Nephron progenitor cell (in vitro differentiated cells): ENCODE measurements around the gene CTDP1.
A peak's percentile ranks its signal among the peaks of the same experiment; 100 is the strongest.

Experiments
- DNase-seq: peaks from one replicate; pipeline ENCODE4 v3.0.0; 2021
- H3K27ac Mint-ChIP-seq: 2 replicates; pipeline ENCODE4 v1.8.0; 2021; ENCODE audit warnings: mild to moderate bottlenecking, moderate library complexity, mixed read lengths
- H3K27me3 Mint-ChIP-seq: 2 replicates; pipeline ENCODE4 v1.8.0; 2021; ENCODE audit warnings: mild to moderate bottlenecking, low read depth, mixed read lengths; ENCODE audit not compliant: poor library complexity
- H3K36me3 Mint-ChIP-seq: 2 replicates; pipeline ENCODE4 v1.8.0; 2021; ENCODE audit warnings: low read depth, mixed read lengths
- H3K4me1 Mint-ChIP-seq: 2 replicates; pipeline ENCODE4 v1.8.0; 2021; ENCODE audit warnings: mixed read lengths
- H3K4me3 Mint-ChIP-seq: 2 replicates; pipeline ENCODE4 v1.8.0; 2021; ENCODE audit warnings: mild to moderate bottlenecking, moderate library complexity, mixed read lengths
- H3K9me3 Mint-ChIP-seq: 2 replicates; pipeline ENCODE4 v1.8.0; 2021; ENCODE audit warnings: mild to moderate bottlenecking, moderate library complexity, mixed read lengths
- CTCF ChIP-seq: fragments of 200-600 bp; sonication (generic); IDR thresholded peaks from 2 replicates; pipeline ENCODE4 v1.5.0; 2021; ENCODE audit warnings: antibody characterized with exemption

The CTDP1 gene

GRCh38 chr18:79687806-79688205, 8.2 kb downstream of the CTDP1 start:
- H3K27ac Mint-ChIP-seq: no peak overlapping the region
- DNase-seq: no peak
- no peak overlapping the region for H3K4me3 Mint-ChIP-seq
- TF ChIP-seq CTCF: no peak
- no peaks in the 10 kb centered on the region for H3K9me3 Mint-ChIP-seq
- H3K4me1 Mint-ChIP-seq: peaks cover 33% of the 10 kb centered on the region
- peaks cover 17% of the 10 kb centered on the region for H3K36me3 Mint-ChIP-seq
- H3K27me3 Mint-ChIP-seq: no peaks in the 10 kb centered on the region

- Mint-ChIP-seq H3K27me3 (no peaks in the 10 kb centered on the region), H3K4me1 (peaks cover 40% of the 10 kb centered on the region), H3K4me3 (no peak overlapping the region), H3K9me3 (no peaks in the 10 kb centered on the region), H3K36me3 (peaks cover 6% of the 10 kb centered on the region), H3K27ac (no peak overlapping the region)
- no peak for DNase-seq
- TF ChIP-seq CTCF: no peak
These were observed 10.5 kb downstream of the CTDP1 start for GRCh38 chr18:79690071-79690470.

GRCh38 chr18:79690586-79691482, 11.2 kb downstream of the CTDP1 start:
- TF ChIP-seq CTCF: no peak
- Mint-ChIP-seq H3K27ac (peak overlapping the region; percentile 8), H3K4me3 (no peak overlapping the region)

GRCh38 chr18:79692056-79692455, 12.5 kb downstream of the CTDP1 start:
- no peak for TF ChIP-seq CTCF
- no peak for DNase-seq
- H3K4me1 Mint-ChIP-seq: peaks cover 47% of the 10 kb centered on the region
- H3K36me3 Mint-ChIP-seq: no peaks in the 10 kb centered on the region
- H3K27me3 Mint-ChIP-seq: no peaks in the 10 kb centered on the region
- no peak overlapping the region for H3K4me3 Mint-ChIP-seq
- H3K9me3 Mint-ChIP-seq: no peaks in the 10 kb centered on the region
- peak overlapping the region; percentile 83 for H3K27ac Mint-ChIP-seq

More at GRCh38 chr18:79690586-79691482, 11.2 kb downstream of the CTDP1 start:
- H3K36me3 Mint-ChIP-seq: peaks cover 6% of the 10 kb centered on the region
- no peaks in the 10 kb centered on the region for H3K9me3 Mint-ChIP-seq
- no peaks in the 10 kb centered on the region for H3K27me3 Mint-ChIP-seq
- peaks cover 47% of the 10 kb centered on the region for H3K4me1 Mint-ChIP-seq
- no peak for DNase-seq

GRCh38 chr18:79692886-79693285, 13.3 kb downstream of the CTDP1 start:
- TF ChIP-seq CTCF: no peak
- Mint-ChIP-seq H3K4me3 (no peak overlapping the region), H3K27me3 (no peaks in the 10 kb centered on the region), H3K36me3 (peaks cover 5% of the 10 kb centered on the region), H3K27ac (peak overlapping the region; percentile 79), H3K4me1 (peaks cover 47% of the 10 kb centered on the region), H3K9me3 (no peaks in the 10 kb centered on the region)
- DNase-seq: no peak
